Heart right ventricle (tissue), 16 donors: ENCODE data around the gene CERS6. TPM values are rescaled to one million over a fixed set of nuclear protein-coding genes. Genes with fewer than 3 reads are reported as not detected.

ENCODE experiments used
- ATAC-seq, 8 donors: fragments of 200-7000 bp; cut with Tn5 transposase; one replicate each; pipeline ENCODE4 v1.9.1; 2020; ENCODE audit warnings: mild to moderate bottlenecking in 8 of 8, moderate library complexity in 8 of 8, moderate number of reproducible peaks in 1 of 8
- DNase-seq, 2 donors: peaks; one replicate each; pipeline ENCODE4 v3.0.0-alpha.2; 2020
- H3K27ac ChIP-seq, 10 donors: fragments of 200-600 bp; sonication (generic) in 2 of 10; one replicate each; pipeline versions ENCODE4 v1.5.0 to v1.8.0; 2020 to 2022; ENCODE audit warnings: mild to moderate bottlenecking in 3 of 10
- H3K27me3 ChIP-seq, 7 donors: fragments of 200-600 bp; one replicate each; pipeline ENCODE4 v1.8.0; 2021 to 2022; ENCODE audit warnings: mild to moderate bottlenecking in 2 of 7
- H3K36me3 ChIP-seq, 9 donors: fragments of 200-600 bp; sonication (generic) in 1 of 9; one replicate each; pipeline versions ENCODE4 v1.5.0 to v1.8.0; 2020 to 2022; ENCODE audit warnings: mild to moderate bottlenecking in 2 of 9
- H3K4me1 ChIP-seq, 9 donors: fragments of 200-600 bp; sonication (generic) in 1 of 9; one replicate each; pipeline versions ENCODE4 v1.5.0 to v1.8.0; 2020 to 2022; ENCODE audit warnings: mild to moderate bottlenecking in 4 of 9
- H3K4me3 ChIP-seq, 10 donors: fragments of 200-600 bp; sonication (generic) in 2 of 10; one replicate each; pipeline versions ENCODE4 v1.5.0 to v1.8.0; 2020 to 2022; ENCODE audit warnings: mild to moderate bottlenecking in 7 of 10, moderate library complexity in 2 of 10
- H3K9me3 ChIP-seq, 11 donors: fragments of 200-600 bp in 10 of 11; sonication (generic) in 2 of 11; one replicate each; pipeline versions ENCODE4 v1.5.0 to v1.8.0; 2013 to 2022; ENCODE audit warnings: mild to moderate bottlenecking in 2 of 11, control low read depth in 1 of 11, moderate library complexity in 1 of 11
- WGBS, 2 donors: extraction: QIAGEN DNeasy Blood & Tissue Kit; methylation state at CpG; one replicate each; pipeline ENCODE4 v1.1.7; 2013; ENCODE audit warnings: inconsistent platforms in 1 of 2; 5-methylcytosine and 5-hydroxymethylcytosine counted together
- intact Hi-C, 10 donors: fragments of 100-400 bp; cut with DNase I; formaldehyde crosslinking; loops; one replicate each; pipeline versions ENCODE4 v1.11.1 to v1.14.2; 2022
- polyA plus RNA-seq, 2 donors: library from polyadenylated mRNA; stranded (reverse); fragments of 200-250 nt; gene quantifications; one replicate each; pipeline ENCODE4 v1.2.3, GENCODE V29; 2013
- total RNA-seq, 10 donors: library from RNA; stranded (reverse); fragmentation: NEBNext Ultra II Directional in 3 of 10; extraction: Animal tissue kit (Norgen Biotek cat#: 25700) in 3 of 10; gene quantifications; one replicate each; pipeline versions ENCODE4 v1.2.1 to v1.2.4, GENCODE V29; 2021 to 2023
- TF ChIP-seq, protein P1 (sequence below), 9 donors: fragments of 200-600 bp; sonication (generic) in 2 of 9; IDR thresholded peaks; one replicate each; pipeline versions ENCODE4 v1.5.0 to v1.8.0; 2021 to 2022; ENCODE audit warnings: antibody characterized with exemption in 9 of 9, mild to moderate bottlenecking in 5 of 9, moderate library complexity in 1 of 9
- donor health status: Arrhythmogenic right ventricular cardiomyopathy.
- donor health status: ischemic (EF 13 %, LVEDD 7.1; RV severe dilation, severe dysfunction).
- donor health status: healthy with polysubstance abuse.
- donor health status: DM: no; HTN: yes; CAD: no.
- donor health status: DM: no; HTN: no; CAD: no.
- donor health status: ischemic (EF 25% LVEDD 6.9; RV normal size, moderate dysfunction).
- donor health status: ischemic (EF 25% LVEDD 5.7; RV mildly dilated, moderate dysfunction).
- donor health status: healthy.
- donor health status: DM: yes; HTN: yes; CAD: no.
- donor health status: Ischemic cardiomyopathy.
- donor health status: ischemic (EF 35%, LVEDD 5.7; RV mildly dilated, moderate dysfunction).
- donor health status: nonischemic (EF 11% LVEDD 7.7; RV severe dilation, severe dysfunction).
- donor health status: DM: yes; HTN: yes; CAD: no.
- donor health status: PGD.
- donor health status: ischemic (EF 29% LVEDD 5.4; RV normal size, mild dysfunction).
- donor health status: nonischemic (EF 23%, LVEDD 6.1; RV moderate dilation, normal function).

The CERS6 gene
- total and polyA plus RNA-seq, 12 donors: 20.5 to 76.3 (median 56.1) TPM

DNA sequence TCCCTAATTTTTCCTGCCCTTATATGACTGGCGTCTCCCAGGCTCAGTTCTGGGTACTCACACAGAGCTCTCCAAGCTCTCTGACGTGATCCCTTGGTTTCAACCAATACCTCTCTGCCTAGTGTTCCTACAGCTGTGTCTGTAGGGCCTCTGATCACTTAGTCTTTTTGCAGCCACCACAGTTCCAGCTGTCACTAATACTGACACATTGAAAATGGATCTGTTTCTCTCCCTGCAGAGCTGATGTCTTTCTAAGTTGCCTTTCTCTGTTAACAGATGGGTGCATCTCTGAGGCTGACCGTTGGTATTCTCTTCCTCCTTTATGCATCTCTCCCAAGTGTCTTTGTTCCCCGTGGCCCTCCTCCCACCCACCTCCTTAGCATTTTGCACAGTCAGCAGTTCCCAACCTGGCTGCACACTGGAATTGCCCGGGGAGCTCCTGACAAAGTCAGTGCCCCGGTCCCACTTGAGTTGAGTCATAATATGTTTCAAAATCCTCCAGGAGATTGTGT is 62.5 kb downstream of the CERS6 start:
- peak in 1 of 2 donors; percentile 17 for DNase-seq

DNA sequence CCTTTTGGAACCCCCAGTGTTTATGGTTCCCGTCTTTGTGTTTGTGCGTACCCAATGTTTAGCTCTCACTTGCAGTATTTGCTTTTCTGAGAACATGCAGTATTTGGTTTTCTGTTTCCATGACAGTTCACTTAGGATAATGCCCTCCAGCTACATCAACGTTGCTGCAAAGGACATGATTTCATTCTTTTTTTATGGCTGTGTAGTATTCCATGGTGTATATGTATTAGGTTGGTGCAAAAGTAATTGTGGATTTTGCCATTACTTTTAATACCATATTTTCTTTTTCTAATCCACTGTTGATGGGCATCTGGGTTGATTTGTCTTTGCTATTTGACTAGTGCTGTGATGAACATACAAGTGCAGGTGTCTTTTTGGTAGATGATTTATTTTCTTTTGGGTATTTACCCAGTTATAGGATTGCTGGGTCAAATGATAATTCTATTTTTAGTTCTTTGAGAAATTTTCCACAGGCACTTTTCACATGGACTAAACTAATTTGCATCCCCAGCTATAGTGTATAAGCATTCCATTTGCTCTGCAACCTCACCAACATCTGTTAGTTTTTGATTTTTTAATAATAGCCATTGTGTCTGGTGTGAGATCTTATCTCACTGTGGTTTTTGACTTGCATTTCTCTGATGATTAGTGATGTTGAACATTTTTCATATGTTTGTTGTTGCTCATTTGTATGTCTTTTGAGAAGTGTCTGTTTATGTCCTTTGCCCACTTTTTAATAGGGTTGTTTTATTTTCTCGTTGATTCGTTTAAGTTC is 63.6 kb downstream of the CERS6 start:
- peak overlapping the region in 2 of 10 donors; percentile 58 to 64 for H3K27ac ChIP-seq
- H3K27me3 ChIP-seq: no peaks in the 10 kb centered on the region
- DNase-seq (no peak), ATAC-seq (no peak)
- intact Hi-C loops: loop anchor here in 4 of 10 donors (5.0 to 10.0 kb wide), 5 partner anchors 37 to 115 kb away; partner anchors contain the start of gene CERS6 (in 1 of the 4)
- TF ChIP-seq, protein P1, sequence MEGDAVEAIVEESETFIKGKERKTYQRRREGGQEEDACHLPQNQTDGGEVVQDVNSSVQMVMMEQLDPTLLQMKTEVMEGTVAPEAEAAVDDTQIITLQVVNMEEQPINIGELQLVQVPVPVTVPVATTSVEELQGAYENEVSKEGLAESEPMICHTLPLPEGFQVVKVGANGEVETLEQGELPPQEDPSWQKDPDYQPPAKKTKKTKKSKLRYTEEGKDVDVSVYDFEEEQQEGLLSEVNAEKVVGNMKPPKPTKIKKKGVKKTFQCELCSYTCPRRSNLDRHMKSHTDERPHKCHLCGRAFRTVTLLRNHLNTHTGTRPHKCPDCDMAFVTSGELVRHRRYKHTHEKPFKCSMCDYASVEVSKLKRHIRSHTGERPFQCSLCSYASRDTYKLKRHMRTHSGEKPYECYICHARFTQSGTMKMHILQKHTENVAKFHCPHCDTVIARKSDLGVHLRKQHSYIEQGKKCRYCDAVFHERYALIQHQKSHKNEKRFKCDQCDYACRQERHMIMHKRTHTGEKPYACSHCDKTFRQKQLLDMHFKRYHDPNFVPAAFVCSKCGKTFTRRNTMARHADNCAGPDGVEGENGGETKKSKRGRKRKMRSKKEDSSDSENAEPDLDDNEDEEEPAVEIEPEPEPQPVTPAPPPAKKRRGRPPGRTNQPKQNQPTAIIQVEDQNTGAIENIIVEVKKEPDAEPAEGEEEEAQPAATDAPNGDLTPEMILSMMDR (IDR thresholded peaks at IDR 0.05): no peak
- no peaks in the 10 kb centered on the region for H3K36me3 ChIP-seq
- peaks cover 0 to 3% (median 0%) of the 10 kb centered on the region in 11 donors for H3K9me3 ChIP-seq
- WGBS, 2 donors: 93 to 94% methylated on average over 5 of the region's 5 CpGs
- peaks cover 0 to 78% (median 49%) of the 10 kb centered on the region in 9 donors for H3K4me1 ChIP-seq
- H3K4me3 ChIP-seq: no peak overlapping the region

More for the DNA sequence above, 62.5 kb downstream of the CERS6 start:
- Histone ChIP-seq H3K36me3 (no peaks in the 10 kb centered on the region), H3K27me3 (no peaks in the 10 kb centered on the region), H3K4me3 (no peak overlapping the region), H3K9me3 (peaks cover 0 to 3% (median 0%) of the 10 kb centered on the region in 11 donors), H3K27ac (peak overlapping the region in 8 of 10 donors; percentile 5 to 65 (median 58)), H3K4me1 (peaks cover 0 to 77% (median 45%) of the 10 kb centered on the region in 9 donors)
- WGBS, 2 donors: 22 to 34% methylated on average over 6 of the region's 6 CpGs
- peak in 7 of 8 donors; percentile 38 to 90 (median 84) for ATAC-seq
- TF ChIP-seq, protein P1 (IDR thresholded peaks at IDR 0.05): no peak
- intact Hi-C loops: loop anchor here in 2 of 10 donors (5.0 kb wide), 2 partner anchors 46 to 61 kb away; partner anchors contain the start of gene CERS6 (in 1 of the 2)

DNA sequence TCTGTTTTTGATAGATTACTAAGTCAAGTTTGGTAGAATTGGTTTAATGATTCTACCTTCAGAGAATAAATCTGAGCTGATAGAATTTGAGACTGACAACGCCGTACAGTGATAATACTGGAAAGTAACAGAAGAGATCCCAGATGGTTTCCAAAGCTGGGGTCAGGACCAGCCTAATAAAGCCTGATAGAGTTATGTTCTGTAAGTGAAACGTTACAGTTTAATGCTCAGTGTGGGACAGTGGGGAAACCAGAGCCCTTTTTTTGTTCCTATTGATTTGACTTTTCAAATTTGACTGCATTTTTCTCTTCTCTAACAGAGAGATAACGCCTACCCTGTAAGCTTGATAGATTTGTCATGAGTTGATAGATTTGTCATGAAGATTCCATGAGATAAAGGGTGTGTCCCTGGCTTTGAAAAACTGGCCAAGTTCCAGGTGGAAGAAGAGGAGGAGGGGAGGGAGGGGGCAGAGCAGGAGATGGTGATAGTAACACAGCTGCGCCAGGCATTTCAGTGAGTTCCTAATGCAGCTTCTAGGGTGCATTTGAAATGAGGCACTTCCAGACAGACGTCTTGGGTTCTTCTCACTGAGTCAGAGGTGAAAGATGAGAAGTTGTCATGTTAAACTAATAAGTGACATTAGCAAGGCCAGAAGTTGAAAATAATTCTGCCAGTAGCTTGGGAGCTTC is 65.1 kb downstream of the CERS6 start:
- Histone ChIP-seq H3K4me3 (peak overlapping the region in 1 of 10 donors; percentile 8), H3K27me3 (no peaks in the 10 kb centered on the region), H3K36me3 (no peaks in the 10 kb centered on the region), H3K9me3 (peaks cover 0 to 3% (median 0%) of the 10 kb centered on the region in 11 donors), H3K4me1 (peaks cover 3 to 78% (median 49%) of the 10 kb centered on the region in 9 donors), H3K27ac (peak overlapping the region in 9 of 10 donors; percentile 22 to 82 (median 59))
- DNase-seq: no peak
- TF ChIP-seq, protein P1 (IDR thresholded peaks at IDR 0.05): no peak
- intact Hi-C loops: loop anchor here in 2 of 10 donors (5.0 to 10.0 kb wide), 3 partner anchors 39 to 114 kb away; no protein-coding TSS in a partner anchor
- WGBS, 2 donors: 29 to 41% methylated on average over 6 of the region's 6 CpGs
- peak in 7 of 8 donors; percentile 27 to 69 (median 54) for ATAC-seq

DNA sequence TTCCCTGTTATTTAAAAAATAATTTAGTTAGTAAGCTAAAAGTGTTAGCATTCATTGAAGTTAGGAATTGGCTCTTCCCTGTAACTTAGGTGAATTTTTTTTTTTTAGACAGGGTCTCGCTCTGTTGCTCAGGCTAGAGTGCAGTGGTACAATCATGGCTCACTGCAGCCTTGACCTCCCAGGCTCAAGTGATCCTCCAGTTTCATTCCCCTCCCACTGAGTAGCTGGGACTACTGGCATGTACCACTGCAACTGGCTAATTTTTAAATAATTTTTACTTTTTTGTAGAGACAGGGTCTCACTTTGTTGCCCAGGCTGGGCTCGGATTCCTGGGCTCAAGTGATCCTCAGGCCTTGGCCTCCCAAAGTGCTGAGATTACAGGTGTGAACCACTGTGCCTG is 66.4 kb downstream of the CERS6 start:
- intact Hi-C loops: loop anchor here in 2 of 10 donors (5.0 to 10.0 kb wide), 3 partner anchors 40 to 112 kb away; no protein-coding TSS in a partner anchor
- Histone ChIP-seq H3K9me3 (peaks cover 0 to 3% (median 0%) of the 10 kb centered on the region in 11 donors), H3K4me3 (no peak overlapping the region), H3K27ac (peak overlapping the region in 7 of 10 donors; percentile 34 to 82 (median 66)), H3K4me1 (peaks cover 3 to 83% (median 59%) of the 10 kb centered on the region in 9 donors), H3K36me3 (no peaks in the 10 kb centered on the region), H3K27me3 (no peaks in the 10 kb centered on the region)
- DNase-seq (no peak), ATAC-seq (no peak)
- TF ChIP-seq, protein P1 (IDR thresholded peaks at IDR 0.05): no peak
- WGBS, 2 donors: 95 to 98% methylated on average over 2 of the region's 2 CpGs
